ENCODE results near the gene RTN4RL2. TPM values are rescaled to one million over a fixed set of nuclear protein-coding genes. Genes with fewer than 3 reads are reported as not detected.

Gene RTN4RL2
- total RNA-seq, 2 experiments from 2014 or later: 0.23 to 0.27 TPM

GRCh38 chr11:57426439-57426928 is 33.8 kb upstream of the RTN4RL2 start:
- Mint-ChIP-seq H3K27me3 (no peaks in the 10 kb centered on the region), H3K4me3 (peak overlapping the region; percentile 92), H3K9me3 (no peaks in the 10 kb centered on the region), H3K27ac (peak overlapping the region; percentile 95), H3K4me1 (ENCODE audit: low read depth) (peaks cover 37% of the 10 kb centered on the region), H3K36me3 (ENCODE audit: low read depth) (peaks cover 57% of the 10 kb centered on the region)
- intact Hi-C loops (cut with micrococcal nuclease): no loop called here
- ChIA-PET CTCF (interaction anchor here (1.0 to 7.1 kb wide), 7 partner anchors 20 to 104 kb away, joined by 3 to 84 read pairs (median 4); partner anchors contain the start of gene TIMM10), POLR2A (interaction anchor here (1.0 to 15.1 kb wide), 11 partner anchors 9 to 1149 kb away, joined by 3 to 264 read pairs (median 6); partner anchors contain the start of genes LPXN, RTN4RL2, SLC43A1 and TNKS1BP1)
- TF ChIP-seq, protein P1, sequence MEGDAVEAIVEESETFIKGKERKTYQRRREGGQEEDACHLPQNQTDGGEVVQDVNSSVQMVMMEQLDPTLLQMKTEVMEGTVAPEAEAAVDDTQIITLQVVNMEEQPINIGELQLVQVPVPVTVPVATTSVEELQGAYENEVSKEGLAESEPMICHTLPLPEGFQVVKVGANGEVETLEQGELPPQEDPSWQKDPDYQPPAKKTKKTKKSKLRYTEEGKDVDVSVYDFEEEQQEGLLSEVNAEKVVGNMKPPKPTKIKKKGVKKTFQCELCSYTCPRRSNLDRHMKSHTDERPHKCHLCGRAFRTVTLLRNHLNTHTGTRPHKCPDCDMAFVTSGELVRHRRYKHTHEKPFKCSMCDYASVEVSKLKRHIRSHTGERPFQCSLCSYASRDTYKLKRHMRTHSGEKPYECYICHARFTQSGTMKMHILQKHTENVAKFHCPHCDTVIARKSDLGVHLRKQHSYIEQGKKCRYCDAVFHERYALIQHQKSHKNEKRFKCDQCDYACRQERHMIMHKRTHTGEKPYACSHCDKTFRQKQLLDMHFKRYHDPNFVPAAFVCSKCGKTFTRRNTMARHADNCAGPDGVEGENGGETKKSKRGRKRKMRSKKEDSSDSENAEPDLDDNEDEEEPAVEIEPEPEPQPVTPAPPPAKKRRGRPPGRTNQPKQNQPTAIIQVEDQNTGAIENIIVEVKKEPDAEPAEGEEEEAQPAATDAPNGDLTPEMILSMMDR (IDR thresholded peaks at IDR 0.05): no peak
- DNase-seq (peak; percentile 35), ATAC-seq (no peak)

GRCh38 chr11:57426929-57427726 is 33.2 kb upstream of the RTN4RL2 start, which contains the start of gene SLC43A3:
TSS of gene SLC43A3 (minus strand) at chr11:57427121. CDS start at chr11:57426172, 949 bp downstream.
- ATAC-seq: peak; percentile 74
- H3K4me3 Mint-ChIP-seq: peak within 1 kb of the TSS; percentile 92
- no peaks in the 10 kb centered on the region for H3K27me3 Mint-ChIP-seq
- peak; percentile 85 for DNase-seq
- ChIA-PET POLR2A (interaction anchor here (0.6 to 15.1 kb wide), 15 partner anchors 8 to 102 kb away, joined by 3 to 264 read pairs (median 4); partner anchors contain the start of genes RTN4RL2, SLC43A1 and TNKS1BP1), CTCF (interaction anchor here (0.9 to 7.1 kb wide), 10 partner anchors 9 to 103 kb away, joined by 3 to 84 read pairs (median 4); partner anchors contain the start of gene TIMM10)
- peak within 1 kb of the TSS; percentile 95 for H3K27ac Mint-ChIP-seq
- H3K4me1 Mint-ChIP-seq (ENCODE audit: low read depth): peaks cover 34% of the 10 kb centered on the region
- TF ChIP-seq, protein P1 (IDR thresholded peaks at IDR 0.05): no peak
- no peaks in the 10 kb centered on the region for H3K9me3 Mint-ChIP-seq
- H3K36me3 Mint-ChIP-seq (ENCODE audit: low read depth): peaks cover 51% of the 10 kb centered on the region
- intact Hi-C loops (cut with micrococcal nuclease): no loop called here

GRCh38 chr11:57427727-57428082 is 32.6 kb upstream of the RTN4RL2 start:
- H3K27me3 Mint-ChIP-seq: no peaks in the 10 kb centered on the region
- peak overlapping the region; percentile 95 for H3K27ac Mint-ChIP-seq
- ChIA-PET CTCF (interaction anchor here (0.9 to 7.1 kb wide), 6 partner anchors 9 to 99 kb away, joined by 3 to 84 read pairs (median 6); no protein-coding TSS in a partner anchor), POLR2A (interaction anchor here (0.6 to 15.1 kb wide), 9 partner anchors 9 to 101 kb away, joined by 3 to 264 read pairs (median 3); partner anchors contain the start of gene RTN4RL2)
- no peak for DNase-seq
- no peaks in the 10 kb centered on the region for H3K9me3 Mint-ChIP-seq
- peak overlapping the region; percentile 92 for H3K4me3 Mint-ChIP-seq
- intact Hi-C loops (cut with micrococcal nuclease): no loop called here
- H3K36me3 Mint-ChIP-seq (ENCODE audit: low read depth): peaks cover 45% of the 10 kb centered on the region
- no peak for ATAC-seq
- TF ChIP-seq, protein P1 (IDR thresholded peaks at IDR 0.05): no peak
- peaks cover 31% of the 10 kb centered on the region for H3K4me1 Mint-ChIP-seq (ENCODE audit: low read depth)

DNA sequence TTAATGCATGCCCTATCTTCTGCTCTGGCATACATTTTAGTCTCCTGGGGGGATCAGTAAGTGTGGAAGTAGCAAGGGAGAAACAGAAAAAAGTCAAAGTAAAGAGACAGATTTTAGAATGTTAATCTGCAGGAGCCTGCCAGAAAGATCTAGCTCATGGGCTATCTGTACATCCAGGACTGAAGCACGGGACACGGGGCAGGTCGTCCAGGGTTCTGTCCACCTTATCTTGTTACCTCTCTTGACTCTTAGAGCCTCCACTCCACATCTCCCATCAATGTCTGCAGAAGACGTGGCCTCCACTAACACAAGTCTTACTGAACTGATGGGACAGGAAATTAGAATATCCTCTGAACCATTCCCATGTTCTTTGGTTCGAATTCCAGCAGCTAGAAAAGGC is 31.7 kb upstream of the RTN4RL2 start:
- intact Hi-C loops (cut with micrococcal nuclease): no loop called here
- ATAC-seq: no peak
- DNase-seq: no peak
- Mint-ChIP-seq H3K9me3 (no peaks in the 10 kb centered on the region), H3K27me3 (no peaks in the 10 kb centered on the region), H3K27ac (no peak overlapping the region), H3K4me3 (no peak overlapping the region), H3K4me1 (ENCODE audit: low read depth) (peaks cover 27% of the 10 kb centered on the region), H3K36me3 (ENCODE audit: low read depth) (peaks cover 36% of the 10 kb centered on the region)
- POLR2A ChIA-PET: interaction anchor here (1.4 to 15.1 kb wide), 3 partner anchors 11 to 28 kb away, joined by 4 to 264 read pairs (median 5); no protein-coding TSS in a partner anchor
- TF ChIP-seq, protein P1 (IDR thresholded peaks at IDR 0.05): no peak
- CTCF ChIA-PET: interaction anchor here (0.9 to 7.1 kb wide), 4 partner anchors 27 to 98 kb away, joined by 3 to 84 read pairs (median 11); no protein-coding TSS in a partner anchor
